BE2C (cell line): Measurements from ENCODE around the gene ROBO3.

Experiments used
- DNase-seq: peaks from one replicate; pipeline ENCODE4 v3.0.0-alpha.2; 2020
- H3K27me3 ChIP-seq: fragments of 250-450 bp; sonication (Bioruptor Pico); 2 replicates; pipeline ENCODE4 v1.5.1; 2020; ENCODE audit warnings: mild to moderate bottlenecking
- H3K36me3 ChIP-seq: fragments of 250-450 bp; sonication (Bioruptor Pico); 2 replicates; pipeline ENCODE4 v1.5.1; 2020; ENCODE audit warnings: mild to moderate bottlenecking
- H3K4me1 ChIP-seq: fragments of 250-450 bp; sonication (Bioruptor Pico); 2 replicates; pipeline ENCODE4 v1.5.1; 2020
- H3K4me3 ChIP-seq: 2 replicates; pipeline ENCODE4 v1.5.1; 2011; ENCODE audit warnings: low read depth, low read length
- H3K9me3 ChIP-seq: fragments of 250-450 bp; sonication (Bioruptor Pico); 2 replicates; pipeline ENCODE4 v1.5.1; 2020
- CTCF ChIP-seq: IDR thresholded peaks from 2 replicates; pipeline ENCODE4 v1.5.1; 2012; ENCODE audit warnings: mild to moderate bottlenecking, low read depth, low read length

Gene ROBO3

GRCh38 chr11:124875401-124875800 lies 10.2 kb downstream of the ROBO3 start:
- peak overlapping the region; percentile 60 for H3K4me3 ChIP-seq
- no peak for DNase-seq
- no peaks in the 10 kb centered on the region for H3K4me1 ChIP-seq
- TF ChIP-seq CTCF: no peak
- H3K36me3 ChIP-seq: no peaks in the 10 kb centered on the region
- peaks cover 9% of the 10 kb centered on the region for H3K27me3 ChIP-seq
- no peaks in the 10 kb centered on the region for H3K9me3 ChIP-seq

GRCh38 chr11:124875943-124876817 lies 10.9 kb downstream of the ROBO3 start:
- peaks cover under 1% of the 10 kb centered on the region; the same call in 1 of the 2 replicates for H3K27me3 ChIP-seq
- peak; percentile 59 for TF ChIP-seq CTCF
- no peaks in the 10 kb centered on the region for H3K9me3 ChIP-seq
- peak overlapping the region; percentile 60 for H3K4me3 ChIP-seq
- H3K4me1 ChIP-seq: no peaks in the 10 kb centered on the region
- no peaks in the 10 kb centered on the region for H3K36me3 ChIP-seq
- peak; percentile 92 for DNase-seq

- H3K4me3 ChIP-seq: peak overlapping the region; percentile 60
Observed at GRCh38 chr11:124876818-124877630, 11.8 kb downstream of the ROBO3 start.

GRCh38 chr11:124877631-124877909 lies 12.3 kb downstream of the ROBO3 start:
- H3K36me3 ChIP-seq: no peaks in the 10 kb centered on the region
- no peaks in the 10 kb centered on the region for H3K4me1 ChIP-seq
- no peak overlapping the region for H3K4me3 ChIP-seq
- no peaks in the 10 kb centered on the region for H3K27me3 ChIP-seq
- no peak for TF ChIP-seq CTCF
- no peak for DNase-seq
- no peaks in the 10 kb centered on the region for H3K9me3 ChIP-seq

More at GRCh38 chr11:124876818-124877630, 11.8 kb downstream of the ROBO3 start:
- TF ChIP-seq CTCF: no peak
- no peak for DNase-seq
- Histone ChIP-seq H3K27me3 (no peaks in the 10 kb centered on the region), H3K4me1 (no peaks in the 10 kb centered on the region), H3K36me3 (no peaks in the 10 kb centered on the region), H3K9me3 (no peaks in the 10 kb centered on the region)

- no peaks in the 10 kb centered on the region for H3K27me3 ChIP-seq
Observed at GRCh38 chr11:124877910-124878758, 12.9 kb downstream of the ROBO3 start.

More at GRCh38 chr11:124877910-124878758, 12.9 kb downstream of the ROBO3 start:
- Histone ChIP-seq H3K36me3 (no peaks in the 10 kb centered on the region), H3K9me3 (no peaks in the 10 kb centered on the region), H3K4me3 (no peak overlapping the region), H3K4me1 (no peaks in the 10 kb centered on the region)
- TF ChIP-seq CTCF: no peak
- DNase-seq: no peak
